SU-DHL-6 (cell line): ENCODE results near the gene PRR14.

ENCODE experiments used
- CTCF ChIP-seq: fragments of 200-600 bp; sonication (generic); IDR thresholded peaks from one replicate; pipeline ENCODE4 v1.5.1; 2017; ENCODE audit warnings: antibody characterized with exemption, mild to moderate bottlenecking, low read length, moderate library complexity; ENCODE audit not compliant: insufficient read depth, poor library complexity, severe bottlenecking
- EZH2phosphoT487 ChIP-seq: fragments of 200-600 bp; sonication (generic), shearing (Covaris generic); conservative IDR thresholded peaks from 2 replicates; pipeline ENCODE4 v1.6.1; 2018; ENCODE audit warnings: mild to moderate bottlenecking, antibody characterized with exemption, low read length, moderate library complexity, mixed read lengths

- TF ChIP-seq CTCF (no peak), EZH2phosphoT487 (no peak)
These were observed 17.2 kb upstream of the PRR14 start for GRCh38 chr16:30633526-30633925.
